ENCODE measurements around the gene BCO2. TPM values are rescaled to one million over a fixed set of nuclear protein-coding genes. Genes with fewer than 3 reads are reported as not detected.

BCO2 gene
- total RNA-seq, 1 donor from 2014 or later: 169 TPM

- Histone ChIP-seq H3K4me1 (peaks cover 10% of the 10 kb centered on the region), H3K27me3 (ENCODE audit: low read depth) (no peaks in the 10 kb centered on the region), H3K9me3 (replicated peaks) (no peaks in the 10 kb centered on the region), H3K4me3 (no peak overlapping the region), H3K27ac (replicated peaks) (peak overlapping the region; percentile 13), H3K36me3 (peaks cover 34% of the 10 kb centered on the region)
- intact Hi-C loops (cut with micrococcal nuclease): no loop called here
- no peak for TF ChIP-seq CTCF (IDR thresholded peaks at IDR 0.05; ENCODE audit: borderline replicate concordance)
- DNase-seq: no peak
Observed at GRCh38 chr11:112216561-112217105, 41.3 kb downstream of the BCO2 start.

- H3K27me3 ChIP-seq (ENCODE audit: low read depth): no peaks in the 10 kb centered on the region
- no peak overlapping the region for H3K27ac ChIP-seq (replicated peaks)
- no peak overlapping the region for H3K4me3 ChIP-seq
- no peaks in the 10 kb centered on the region for H3K9me3 ChIP-seq (replicated peaks)
- TF ChIP-seq CTCF (IDR thresholded peaks at IDR 0.05; ENCODE audit: borderline replicate concordance): peak; percentile 82
- peaks cover 42% of the 10 kb centered on the region for H3K36me3 ChIP-seq
- no peaks in the 10 kb centered on the region for H3K4me1 ChIP-seq
- no peak for DNase-seq
- intact Hi-C loops (cut with micrococcal nuclease): loop anchor here (2.0 kb wide), 1 partner anchor 61 kb away; no protein-coding TSS in a partner anchor
Observed at GRCh38 chr11:112219476-112220232, 44.3 kb downstream of the BCO2 start.

- no peak overlapping the region for H3K4me3 ChIP-seq
- H3K4me1 ChIP-seq: peaks cover 6% of the 10 kb centered on the region
- no peak overlapping the region for H3K27ac ChIP-seq (replicated peaks)
- no peak for TF ChIP-seq CTCF (IDR thresholded peaks at IDR 0.05; ENCODE audit: borderline replicate concordance)
- no peaks in the 10 kb centered on the region for H3K27me3 ChIP-seq (ENCODE audit: low read depth)
- intact Hi-C loops (cut with micrococcal nuclease): no loop called here
- peaks cover 33% of the 10 kb centered on the region for H3K36me3 ChIP-seq
- DNase-seq: no peak
- H3K9me3 ChIP-seq (replicated peaks): no peaks in the 10 kb centered on the region
Observed at GRCh38 chr11:112221274-112221835, 46.0 kb downstream of the BCO2 start.

- intact Hi-C loops (cut with micrococcal nuclease): no loop called here
- no peak for DNase-seq
- Histone ChIP-seq H3K36me3 (peaks cover 26% of the 10 kb centered on the region), H3K27ac (replicated peaks) (no peak overlapping the region), H3K9me3 (replicated peaks) (no peaks in the 10 kb centered on the region), H3K27me3 (ENCODE audit: low read depth) (no peaks in the 10 kb centered on the region), H3K4me3 (no peak overlapping the region), H3K4me1 (peaks cover 15% of the 10 kb centered on the region)
- no peak for TF ChIP-seq CTCF (IDR thresholded peaks at IDR 0.05; ENCODE audit: borderline replicate concordance)
Observed at GRCh38 chr11:112222303-112222702, 47.0 kb downstream of the BCO2 start.

- no peak for DNase-seq
- H3K9me3 ChIP-seq (replicated peaks): no peaks in the 10 kb centered on the region
- intact Hi-C loops (cut with micrococcal nuclease): no loop called here
- peaks cover 18% of the 10 kb centered on the region for H3K36me3 ChIP-seq
- TF ChIP-seq CTCF (IDR thresholded peaks at IDR 0.05; ENCODE audit: borderline replicate concordance): no peak
- no peaks in the 10 kb centered on the region for H3K27me3 ChIP-seq (ENCODE audit: low read depth)
- no peak overlapping the region for H3K27ac ChIP-seq (replicated peaks)
- peaks cover 23% of the 10 kb centered on the region for H3K4me1 ChIP-seq
- no peak overlapping the region for H3K4me3 ChIP-seq
Observed at GRCh38 chr11:112223121-112223520, 47.8 kb downstream of the BCO2 start.

Measured in left ventricle myocardium inferior (tissue), 1 donor.